Measurements from ENCODE around the gene GPR6.

GPR6 gene, protein sequence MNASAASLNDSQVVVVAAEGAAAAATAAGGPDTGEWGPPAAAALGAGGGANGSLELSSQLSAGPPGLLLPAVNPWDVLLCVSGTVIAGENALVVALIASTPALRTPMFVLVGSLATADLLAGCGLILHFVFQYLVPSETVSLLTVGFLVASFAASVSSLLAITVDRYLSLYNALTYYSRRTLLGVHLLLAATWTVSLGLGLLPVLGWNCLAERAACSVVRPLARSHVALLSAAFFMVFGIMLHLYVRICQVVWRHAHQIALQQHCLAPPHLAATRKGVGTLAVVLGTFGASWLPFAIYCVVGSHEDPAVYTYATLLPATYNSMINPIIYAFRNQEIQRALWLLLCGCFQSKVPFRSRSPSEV

GRCh38 chr6:109978174-109979032 lies at the start of gene GPR6:
TSS of gene GPR6 (plus strand) at chr6:109978311. CDS start at chr6:109979113, 802 bp downstream.
- peak; percentile 79 for DNase-seq

DNA sequence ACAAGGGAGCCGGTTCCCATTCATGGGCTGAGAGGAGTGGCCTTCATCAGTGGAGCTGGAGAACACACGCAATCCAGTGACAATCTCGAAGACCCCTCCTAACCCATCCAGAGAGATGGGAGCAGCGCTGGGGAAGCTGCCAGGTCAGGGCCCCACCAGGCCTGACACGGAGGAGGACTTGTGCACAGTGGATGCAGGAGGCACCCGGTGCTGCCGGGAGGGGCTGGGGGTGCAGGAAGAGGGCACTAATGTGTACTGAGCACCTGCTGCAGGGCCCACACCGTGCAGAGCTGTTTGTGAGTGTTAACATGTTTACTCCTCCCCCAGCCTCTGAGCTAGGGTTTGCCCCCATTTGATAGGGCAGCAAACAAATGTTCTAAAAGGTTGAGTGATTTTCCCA lies 43.8 kb upstream of the GPR6 start:
- DNase-seq, result no peak

DNA sequence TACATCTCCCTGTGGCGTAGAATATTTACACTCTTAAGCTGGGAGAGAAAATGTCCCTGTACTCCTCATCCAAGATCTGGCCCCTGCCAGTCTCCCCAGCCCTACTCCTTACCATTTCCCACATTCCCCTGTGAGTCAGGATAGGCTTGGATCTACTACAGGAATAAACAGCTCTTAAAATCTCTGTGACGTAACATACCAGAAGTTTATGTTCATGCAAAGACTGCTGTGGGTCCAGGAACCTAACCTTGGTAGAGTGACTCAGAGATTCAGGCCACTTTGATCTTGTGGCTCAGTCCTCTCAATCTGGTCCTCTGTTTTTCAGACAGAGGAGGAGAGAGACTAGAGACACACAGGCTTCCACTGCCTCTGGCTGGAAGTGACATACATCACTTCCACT lies 38.5 kb upstream of the GPR6 start:
- DNase-seq, result no peak

- DNase-seq, result no peak
These were observed 33.7 kb upstream of the GPR6 start for GRCh38 chr6:109944448-109944847.

- no peak for DNase-seq
These were observed 33.0 kb upstream of the GPR6 start for GRCh38 chr6:109945091-109945490.

- no peak for DNase-seq
These were observed 31.1 kb upstream of the GPR6 start for GRCh38 chr6:109946979-109947378.

- DNase-seq, result no peak
These were observed 28.6 kb upstream of the GPR6 start for GRCh38 chr6:109949281-109950065.

DNA sequence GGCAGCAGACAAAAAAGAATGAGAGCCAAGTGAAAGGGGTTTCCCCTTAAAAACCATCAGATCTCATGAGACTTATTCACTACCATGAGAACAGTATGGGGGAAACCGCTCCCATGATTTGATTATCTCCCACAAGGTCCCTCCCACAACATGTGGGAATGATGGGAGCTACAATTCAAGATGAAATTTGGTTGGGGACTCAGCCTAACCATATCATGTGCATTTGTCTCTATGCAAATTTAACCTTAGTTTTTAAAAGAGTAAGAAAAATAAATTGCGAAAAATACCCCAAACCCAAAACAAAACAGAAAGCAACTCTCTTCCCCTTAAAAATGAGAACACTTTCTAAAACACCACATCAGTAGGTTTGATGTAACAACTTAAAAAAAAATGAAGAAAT lies 22.6 kb upstream of the GPR6 start:
- DNase-seq, result no peak

GRCh38 chr6:109958626-109959025 lies 19.5 kb upstream of the GPR6 start:
- DNase-seq, result no peak

DNA sequence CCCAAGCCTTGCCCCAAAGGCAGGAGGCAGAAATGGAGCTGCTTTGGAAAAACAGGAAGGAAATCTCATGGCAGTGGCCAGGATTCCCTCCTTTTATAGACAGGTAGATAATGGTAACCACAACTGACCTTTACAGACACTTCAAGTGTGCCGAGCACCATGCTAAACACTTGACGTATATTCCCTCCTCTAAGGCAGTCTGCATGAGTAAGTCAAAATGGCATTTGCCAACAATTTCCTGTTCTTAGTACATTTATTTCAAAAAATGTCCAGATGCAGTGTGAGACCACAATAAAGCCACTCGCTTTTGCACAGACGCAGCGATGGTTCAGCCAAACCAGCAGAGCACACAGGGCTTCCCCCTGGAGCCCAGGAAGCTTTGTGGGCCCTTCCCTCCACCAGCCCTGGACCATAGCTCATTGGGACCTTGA lies 16.5 kb upstream of the GPR6 start:
- no peak for DNase-seq

GRCh38 chr6:109962271-109962670 lies 15.8 kb upstream of the GPR6 start:
- no peak for DNase-seq

- DNase-seq, result no peak
These were observed 14.4 kb upstream of the GPR6 start for GRCh38 chr6:109963598-109964170.

DNA sequence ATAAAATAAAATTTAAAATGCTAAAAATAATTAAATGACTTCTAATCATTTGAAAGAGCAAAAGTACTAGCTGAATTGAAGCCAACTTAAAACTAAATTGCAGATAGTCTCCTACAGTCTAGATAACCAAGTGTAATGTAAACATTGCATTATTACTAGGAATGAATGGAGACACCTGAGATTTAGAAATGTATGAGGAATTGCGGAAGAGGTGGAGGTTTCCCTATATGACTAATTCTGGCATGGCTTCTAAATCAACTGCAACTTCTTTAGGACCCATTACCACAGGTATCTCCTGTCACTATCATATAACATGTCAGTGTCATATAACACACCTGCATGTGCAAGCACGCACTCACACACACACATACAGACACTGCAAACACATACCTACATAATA lies 13.2 kb upstream of the GPR6 start:
- DNase-seq, result no peak

DNA sequence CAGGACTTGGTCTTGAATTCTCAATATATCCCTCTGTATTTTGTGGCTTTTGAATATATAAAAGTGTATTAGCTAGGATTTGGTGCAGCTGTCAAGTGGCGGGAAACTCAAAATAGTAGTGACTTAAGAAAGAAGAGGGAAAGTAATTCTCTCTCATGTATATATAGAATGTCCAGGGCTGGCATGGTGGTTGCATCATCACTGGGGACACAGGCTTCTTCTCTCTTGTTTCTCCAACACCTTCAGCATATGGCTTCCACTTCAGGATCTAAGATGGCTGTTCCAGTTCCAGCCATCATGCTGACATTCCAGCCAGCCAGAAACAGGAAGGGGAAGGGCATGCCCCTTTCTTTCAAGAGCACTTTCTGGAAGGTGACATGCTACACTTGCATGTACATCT lies 11.8 kb upstream of the GPR6 start:
- DNase-seq, result no peak

GRCh38 chr6:109977791-109978173 lies 329 bp upstream of the GPR6 start:
- DNase-seq, result no peak

- no peak for DNase-seq
These were observed 1.2 kb downstream of the GPR6 start for GRCh38 chr6:109979033-109979921.

- DNase-seq, result no peak
These were observed 6.3 kb downstream of the GPR6 start for GRCh38 chr6:109984410-109984809.

GRCh38 chr6:109987196-109987595 lies 9.1 kb downstream of the GPR6 start:
- no peak for DNase-seq

- DNase-seq, result no peak
These were observed 13.3 kb downstream of the GPR6 start for GRCh38 chr6:109991201-109992101.

DNA sequence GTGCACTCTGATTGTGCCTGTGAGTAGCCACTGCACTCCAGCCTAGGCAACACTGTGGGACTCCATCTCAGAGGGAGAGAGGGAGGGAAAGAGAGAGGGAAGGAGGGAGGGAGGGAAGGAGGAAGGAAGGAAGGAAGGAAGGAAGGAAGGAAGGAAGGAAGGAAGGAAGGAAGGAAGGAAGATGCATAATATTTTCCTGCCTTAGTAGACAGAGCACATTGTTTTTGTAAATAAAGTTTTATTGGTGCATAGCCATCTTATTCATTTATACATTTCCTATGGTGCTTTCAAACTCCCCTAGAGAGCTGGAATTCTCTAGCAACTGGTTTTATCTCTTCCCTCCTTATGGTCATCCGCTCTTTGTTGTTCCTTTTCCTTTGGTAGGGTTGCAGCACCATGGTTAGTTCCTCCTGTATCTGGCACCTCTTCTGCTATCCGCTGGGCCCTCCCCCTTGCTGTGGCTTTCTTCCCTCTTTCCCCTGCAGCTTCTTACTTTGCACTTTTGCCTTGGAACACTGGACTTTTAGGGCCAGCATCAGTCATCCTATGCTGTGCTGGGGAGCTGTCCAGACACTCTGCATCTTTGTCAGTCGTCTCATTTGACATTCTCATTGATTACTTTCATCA lies 20.2 kb downstream of the GPR6 start:
- DNase-seq, result no peak
